ENCODE measurements around the gene SUSD5. TPM values are rescaled to one million over a fixed set of nuclear protein-coding genes. Genes with fewer than 3 reads are reported as not detected.
"Not testable (repeated sequence)": the region's sequence is repeated elsewhere in the genome, so short reads cannot be mapped to it uniquely, and the experiment has no call there.

SUSD5 gene
- total RNA-seq, 4 donors from 2014 or later: 0.18 to 0.85 (median 0.40) TPM; not detected in 1

GRCh38 chr3:33145221-33145900, 73.2 kb downstream of the SUSD5 start:
- Histone ChIP-seq H3K36me3 (peaks cover 0 to 26% (median 0%) of the 10 kb centered on the region in 3 donors), H3K4me1 (no peaks in the 10 kb centered on the region), H3K9me3 (no peaks in the 10 kb centered on the region), H3K27ac (no peak overlapping the region), H3K27me3 (no peaks in the 10 kb centered on the region), H3K4me3 (no peak overlapping the region)
- no peak for DNase-seq
- TF ChIP-seq POLR2A (IDR thresholded peaks at IDR 0.05) (no peak), CTCF (IDR thresholded peaks at IDR 0.05) (no peak)

- no peaks in the 10 kb centered on the region for H3K27me3 ChIP-seq
- TF ChIP-seq POLR2A (IDR thresholded peaks at IDR 0.05): no peak
- TF ChIP-seq CTCF (IDR thresholded peaks at IDR 0.05): peak in 2 of 6 experiments; percentile 4 to 31
- DNase-seq: no peak
- H3K9me3 ChIP-seq: no peaks in the 10 kb centered on the region
- H3K36me3 ChIP-seq: peaks cover 0 to 26% (median 0%) of the 10 kb centered on the region in 3 donors
- H3K4me1 ChIP-seq: no peaks in the 10 kb centered on the region
- H3K27ac ChIP-seq: no peak overlapping the region
- no peak overlapping the region for H3K4me3 ChIP-seq
Observed at GRCh38 chr3:33144433-33144832, 74.2 kb downstream of the SUSD5 start.

GRCh38 chr3:33141006-33141405, 77.6 kb downstream of the SUSD5 start:
- DNase-seq: no peak
- no peak overlapping the region for H3K27ac ChIP-seq
- no peak overlapping the region for H3K4me3 ChIP-seq
- no peaks in the 10 kb centered on the region for H3K27me3 ChIP-seq
- H3K36me3 ChIP-seq: peaks cover 0 to 35% (median 0%) of the 10 kb centered on the region in 3 donors
- H3K9me3 ChIP-seq: no peaks in the 10 kb centered on the region
- no peaks in the 10 kb centered on the region for H3K4me1 ChIP-seq
- TF ChIP-seq POLR2A (IDR thresholded peaks at IDR 0.05) (no peak), CTCF (IDR thresholded peaks at IDR 0.05) (no peak)

GRCh38 chr3:33139996-33140395, 78.6 kb downstream of the SUSD5 start:
- Histone ChIP-seq H3K27ac (no peak overlapping the region), H3K9me3 (no peaks in the 10 kb centered on the region), H3K27me3 (no peaks in the 10 kb centered on the region), H3K4me1 (no peaks in the 10 kb centered on the region), H3K36me3 (peaks cover 0 to 43% (median 0%) of the 10 kb centered on the region in 3 donors), H3K4me3 (no peak overlapping the region)
- DNase-seq: no peak
- TF ChIP-seq CTCF (IDR thresholded peaks at IDR 0.05) (no peak), POLR2A (IDR thresholded peaks at IDR 0.05) (no peak)

- H3K27me3 ChIP-seq, H3K9me3 ChIP-seq, DNase-seq, H3K4me1 ChIP-seq, H3K27ac ChIP-seq, H3K4me3 ChIP-seq: not testable (repeated sequence)
- H3K36me3 ChIP-seq: peaks cover 0 to 50% (median 0%) of the 10 kb centered on the region in 3 donors
Observed at GRCh38 chr3:33139006-33139623, 79.5 kb downstream of the SUSD5 start.

- no peaks in the 10 kb centered on the region for H3K27me3 ChIP-seq
- no peak overlapping the region for H3K27ac ChIP-seq
- H3K36me3 ChIP-seq: peaks cover 0 to 55% (median 0%) of the 10 kb centered on the region in 3 donors
- no peaks in the 10 kb centered on the region for H3K9me3 ChIP-seq
- no peak overlapping the region for H3K4me3 ChIP-seq
- no peak for DNase-seq
- H3K4me1 ChIP-seq: no peaks in the 10 kb centered on the region
- TF ChIP-seq POLR2A (IDR thresholded peaks at IDR 0.05) (no peak), CTCF (IDR thresholded peaks at IDR 0.05) (no peak)
Observed at GRCh38 chr3:33137691-33138090, 80.9 kb downstream of the SUSD5 start.
